ENCODE results near the gene GOLT1B. TPM values are rescaled to one million over a fixed set of nuclear protein-coding genes. Genes with fewer than 3 reads are reported as not detected.

The GOLT1B gene
- total and polyA plus RNA-seq, 2 of the 8 experiments (the other 6 are each of a cell fraction or from before 2014, with no cell fraction given) = 18.3 to 38.3 TPM

- Histone ChIP-seq H2AK5ac (ENCODE audit: low read depth, low read length) (no peak overlapping the region), H2AFZ (ENCODE audit: low read length) (no peak overlapping the region), H3K4ac (replicated peaks; ENCODE audit: insufficient read length, low read depth, low read length) (no peak overlapping the region), H3K56ac (replicated peaks; ENCODE audit: insufficient read length, low read depth, low read length) (no peak overlapping the region), H3K79me1 (ENCODE audit: low read depth, low read length) (no peaks in the 10 kb centered on the region), H3K79me2 (ENCODE audit: control insufficient read depth in 1 of 2, insufficient read depth in 2 of 2, low read length in 2 of 2) (no peaks in the 10 kb centered on the region), H4K20me1 (replicated peaks in 1 of 2; ENCODE audit: control insufficient read depth in 1 of 2, insufficient read depth in 2 of 2, low read length in 2 of 2) (no peaks in the 10 kb centered on the region), H3K9ac (replicated peaks in 1 of 4; ENCODE audit: extremely low read depth in 1 of 4, low read depth in 3 of 4, low read length in 3 of 4) (no peak overlapping the region), H3K36me3 (ENCODE audit: control insufficient read depth in 2 of 4, insufficient read depth in 4 of 4, low read length in 3 of 4) (no peaks in the 10 kb centered on the region), H3K27me3 (replicated peaks in 1 of 4; ENCODE audit: control insufficient read depth in 3 of 4, extremely low read depth in 1 of 4, insufficient read depth in 3 of 4, low read length in 3 of 4) (no peaks in the 10 kb centered on the region), H3K14ac (ENCODE audit: insufficient read length) (no peak overlapping the region), H2BK12ac (ENCODE audit: low read depth, low read length) (no peak overlapping the region), H3K23ac (ENCODE audit: insufficient read length) (no peak overlapping the region), H3K9me3 (ENCODE audit: insufficient read depth in 2 of 2, low read depth in 1 of 2, low read length in 1 of 2) (no peaks in the 10 kb centered on the region), H2BK120ac (replicated peaks; ENCODE audit: low read depth, low read length) (no peak overlapping the region), H2BK5ac (ENCODE audit: low read depth, low read length) (no peak overlapping the region), H3K4me2 (ENCODE audit: insufficient read depth in 1 of 2, low read depth in 2 of 2, low read length in 2 of 2) (no peak overlapping the region), H3K18ac (ENCODE audit: extremely low read depth, low read length) (no peak overlapping the region), H4K5ac (ENCODE audit: insufficient read length, low read depth, low read length) (no peak overlapping the region), H4K8ac (ENCODE audit: extremely low read depth, insufficient read depth, low read length) (no peak overlapping the region), H3K4me1 (replicated peaks in 1 of 4; ENCODE audit: control insufficient read depth in 3 of 4, insufficient read depth in 4 of 4, low read length in 3 of 4) (no peaks in the 10 kb centered on the region), H3K4me3 (ENCODE audit: extremely low read depth in 1 of 4, insufficient read depth in 2 of 4, low read depth in 3 of 4, low read length in 4 of 4) (no peak overlapping the region), H2BK20ac (ENCODE audit: low read length) (no peak overlapping the region), H3K23me2 (ENCODE audit: low read depth, low read length) (no peaks in the 10 kb centered on the region), H4K91ac (replicated peaks; ENCODE audit: insufficient read length, low read length) (no peak overlapping the region), H2BK15ac (ENCODE audit: low read length) (no peak overlapping the region), H3K27ac (ENCODE audit: low read depth, low read length) (no peak overlapping the region)
- TF ChIP-seq EGR1 (IDR thresholded peaks at IDR 0.05; ENCODE audit: borderline replicate concordance, low read depth, low read length) = no peak
- FAIRE-seq (no peak), DNase-seq (ENCODE audit: low read depth in 1 of 2, low spot score in 2 of 2) (no peak)
- WGBS, 2 experiments (ENCODE audit: extremely low coverage in 1 of 2, insufficient coverage in 1 of 2, insufficient read length in 1 of 2, insufficient replicate concordance in 2 of 2, low coverage in 1 of 2, low lambda C conversion rate in 2 of 2, missing lambda C conversion rate in 1 of 2) = 94% methylated on average over 3 of the region's 3 CpGs; no CpG with 5 or more reads in 1 of the 2 experiments
- ChIA-PET CTCF (ENCODE audit: partially characterized antibody) (interaction anchor here (1.0 to 1.4 kb wide), 2 partner anchors 10 to 14 kb away, joined by 3 read pairs; no protein-coding TSS in a partner anchor), POLR2A (ENCODE audit: partially characterized antibody) (no interaction called here)
Observed at GRCh38 chr12:21566907-21567394, 65.4 kb downstream of the GOLT1B start.

Other genes starting within 250 kb of the GOLT1B start
- 4.4 and 5.1 TPM in 2 replicates for gene SLCO1A2, start 166.9 kb upstream of the GOLT1B start, total RNA-seq (2021; fragmentation: NEBNext Ultra II Directional; extraction: Animal tissue kit (Norgen Biotek cat#: 25700))
- gene SLCO1A2, start 166.9 kb upstream of the GOLT1B start, polyA plus RNA-seq (2011; rRNA removed) = 2.9 and 6.7 TPM in 2 replicates
- gene IAPP, start 128.9 kb upstream of the GOLT1B start, total RNA-seq (2021; fragmentation: NEBNext Ultra II Directional; extraction: Animal tissue kit (Norgen Biotek cat#: 25700)) = not detected in 2 replicates
- not detected in 2 replicates for gene IAPP, start 128.9 kb upstream of the GOLT1B start, polyA plus RNA-seq (2011; rRNA removed)
- gene PYROXD1, start 64.1 kb upstream of the GOLT1B start, total RNA-seq (2021; fragmentation: NEBNext Ultra II Directional; extraction: Animal tissue kit (Norgen Biotek cat#: 25700)) = 5.0 and 5.4 TPM in 2 replicates
- 1.4 and 1.6 TPM in 2 replicates for gene PYROXD1, start 64.1 kb upstream of the GOLT1B start, polyA plus RNA-seq (2011; rRNA removed)
- gene RECQL, start 154 bp upstream of the GOLT1B start, total RNA-seq (2021; fragmentation: NEBNext Ultra II Directional; extraction: Animal tissue kit (Norgen Biotek cat#: 25700)) = 37.7 and 40.3 TPM in 2 replicates
- 6.6 and 8.1 TPM in 2 replicates for gene RECQL, start 154 bp upstream of the GOLT1B start, polyA plus RNA-seq (2011; rRNA removed)
- gene SPX, start 24.5 kb downstream of the GOLT1B start, total RNA-seq (2021; fragmentation: NEBNext Ultra II Directional; extraction: Animal tissue kit (Norgen Biotek cat#: 25700)) = 0.29 and 1.3 TPM in 2 replicates
- 0.38 and 1.2 TPM in 2 replicates for gene SPX, start 24.5 kb downstream of the GOLT1B start, polyA plus RNA-seq (2011; rRNA removed)
- gene GYS2, start 103.1 kb downstream of the GOLT1B start, total RNA-seq (2021; fragmentation: NEBNext Ultra II Directional; extraction: Animal tissue kit (Norgen Biotek cat#: 25700)) = not detected in 2 replicates
- not detected in 2 replicates for gene GYS2, start 103.1 kb downstream of the GOLT1B start, polyA plus RNA-seq (2011; rRNA removed)
- gene LDHB, start 156.1 kb downstream of the GOLT1B start, total RNA-seq (2021; fragmentation: NEBNext Ultra II Directional; extraction: Animal tissue kit (Norgen Biotek cat#: 25700)) = 1,716 and 1,781 TPM in 2 replicates
- 616 and 1,177 TPM in 2 replicates for gene LDHB, start 156.1 kb downstream of the GOLT1B start, polyA plus RNA-seq (2011; rRNA removed)

All from H1 (cell line).